ENCODE results near the gene TOMM20.
"Not testable (repeated sequence)": the region's sequence is repeated elsewhere in the genome, so short reads cannot be mapped to it uniquely, and the experiment has no call there.

Gene TOMM20

GRCh38 chr1:235073968-235074522 lies 54.6 kb downstream of the TOMM20 start:
- H3K27ac ChIP-seq (ENCODE audit: poor library complexity, severe bottlenecking), result peak overlapping the region; percentile 83
- H3K27me3 ChIP-seq (ENCODE audit: insufficient read depth, poor library complexity, severe bottlenecking), result no peaks in the 10 kb centered on the region
- H3K4me3 ChIP-seq (ENCODE audit: severe bottlenecking), result no peak overlapping the region
- H3K36me3 ChIP-seq (ENCODE audit: low read depth), result no peaks in the 10 kb centered on the region
- DNase-seq (ENCODE audit: low spot score), result no peak
- no peak for TF ChIP-seq CTCF (IDR thresholded peaks at IDR 0.05; ENCODE audit: poor library complexity, severe bottlenecking)
- H3K9me3 ChIP-seq (ENCODE audit: severe bottlenecking), result no peaks in the 10 kb centered on the region
- peaks cover 55% of the 10 kb centered on the region for H3K4me1 ChIP-seq (ENCODE audit: insufficient read depth, poor library complexity, severe bottlenecking)
- ATAC-seq (ENCODE audit: low read depth), result peak; percentile 4; the same call in 2 of the 3 replicates

DNA sequence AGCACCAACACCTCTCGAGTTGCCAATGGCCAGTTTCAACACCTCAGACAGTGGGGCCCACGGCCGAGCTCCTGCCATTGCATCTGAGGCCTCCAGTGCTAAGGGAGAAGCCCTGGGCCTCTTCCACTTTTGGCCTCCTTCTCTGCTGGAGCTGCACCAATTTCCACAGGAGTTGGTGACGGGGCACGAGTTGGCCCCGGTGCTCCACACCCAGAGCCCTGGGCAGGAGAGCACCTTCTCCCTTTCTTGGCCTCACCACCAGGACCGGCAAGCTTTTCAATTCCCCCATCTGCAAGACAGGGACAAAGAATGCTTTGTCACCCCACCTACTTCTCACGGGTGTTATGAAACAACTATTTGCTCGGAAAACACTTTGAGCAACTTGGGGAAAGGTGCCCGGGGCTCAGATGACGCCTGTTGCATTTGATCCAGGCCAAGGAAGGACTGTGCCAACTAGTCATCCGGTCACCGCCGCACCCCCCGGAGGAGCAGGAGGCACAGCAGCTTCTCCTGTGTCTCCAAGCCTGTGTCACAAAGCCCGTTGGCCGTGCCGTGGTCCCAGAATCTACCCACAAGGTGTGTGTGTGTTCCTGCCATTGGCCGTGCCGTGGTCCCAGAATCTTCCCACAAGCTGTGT lies 55.2 kb downstream of the TOMM20 start:
- no peaks in the 10 kb centered on the region for H3K36me3 ChIP-seq (ENCODE audit: low read depth)
- DNase-seq (ENCODE audit: low spot score), result peak; percentile 84
- H3K27me3 ChIP-seq (ENCODE audit: insufficient read depth, poor library complexity, severe bottlenecking), result no peaks in the 10 kb centered on the region
- H3K4me1 ChIP-seq (ENCODE audit: insufficient read depth, poor library complexity, severe bottlenecking), result peaks cover 56% of the 10 kb centered on the region
- H3K4me3 ChIP-seq (ENCODE audit: severe bottlenecking), result no peak overlapping the region
- no peak for TF ChIP-seq CTCF (IDR thresholded peaks at IDR 0.05; ENCODE audit: poor library complexity, severe bottlenecking)
- H3K9me3 ChIP-seq (ENCODE audit: severe bottlenecking), result no peaks in the 10 kb centered on the region
- ATAC-seq (ENCODE audit: low read depth), result peak; percentile 42
- H3K27ac ChIP-seq (ENCODE audit: poor library complexity, severe bottlenecking), result peak overlapping the region; percentile 83

DNA sequence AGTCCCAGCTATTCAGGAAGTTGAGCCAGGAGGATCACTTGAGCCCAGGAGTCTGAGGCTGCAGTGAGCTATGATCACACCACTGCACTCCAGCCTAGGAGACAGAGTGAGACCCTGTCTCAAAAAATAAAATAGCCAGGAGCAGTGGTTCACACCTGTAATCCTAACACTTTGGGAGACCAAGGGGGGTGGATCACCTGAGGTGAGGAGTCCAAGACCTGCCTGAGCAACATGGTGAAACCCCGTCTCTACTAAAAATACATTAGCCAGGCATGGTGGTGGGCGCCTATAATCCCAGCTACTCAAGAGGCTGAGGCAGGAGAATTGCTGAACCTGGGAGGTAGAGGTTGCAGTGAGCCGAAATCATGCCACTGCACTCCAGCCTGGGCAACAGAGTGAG lies 56.1 kb downstream of the TOMM20 start:
- H3K36me3 ChIP-seq (ENCODE audit: low read depth); H3K9me3 ChIP-seq (ENCODE audit: severe bottlenecking); H3K27me3 ChIP-seq (ENCODE audit: insufficient read depth, poor library complexity, severe bottlenecking); DNase-seq (ENCODE audit: low spot score); ATAC-seq (ENCODE audit: low read depth); H3K4me3 ChIP-seq (ENCODE audit: severe bottlenecking); H3K27ac ChIP-seq (ENCODE audit: poor library complexity, severe bottlenecking): not testable (repeated sequence)
- H3K4me1 ChIP-seq (ENCODE audit: insufficient read depth, poor library complexity, severe bottlenecking), result peaks cover 62% of the 10 kb centered on the region

DNA sequence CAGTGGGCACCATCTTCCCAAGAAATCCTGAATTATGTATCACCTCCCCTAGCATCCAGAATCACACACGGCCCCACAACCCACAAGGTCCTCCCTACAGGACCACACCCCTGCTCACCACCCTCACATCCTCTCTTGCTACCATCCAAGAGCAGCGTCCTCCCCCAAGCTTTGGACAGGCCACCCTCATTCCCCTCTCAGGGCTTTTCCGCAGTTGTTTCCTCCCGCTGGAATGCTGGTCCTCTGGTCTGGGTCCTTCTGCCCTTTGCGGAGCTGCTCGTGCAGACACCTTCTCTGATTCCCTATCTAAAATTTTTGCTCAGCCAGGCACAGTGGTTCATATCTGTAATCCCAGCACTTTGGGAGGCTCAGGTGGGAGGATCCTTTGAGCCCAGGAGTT lies 56.5 kb downstream of the TOMM20 start:
- no peak for ATAC-seq (ENCODE audit: low read depth)
- TF ChIP-seq CTCF (IDR thresholded peaks at IDR 0.05; ENCODE audit: poor library complexity, severe bottlenecking), result no peak
- H3K36me3 ChIP-seq (ENCODE audit: low read depth), result no peaks in the 10 kb centered on the region
- H3K27ac ChIP-seq (ENCODE audit: poor library complexity, severe bottlenecking), result no peak overlapping the region
- H3K4me1 ChIP-seq (ENCODE audit: insufficient read depth, poor library complexity, severe bottlenecking), result peaks cover 67% of the 10 kb centered on the region
- H3K4me3 ChIP-seq (ENCODE audit: severe bottlenecking), result no peak overlapping the region
- H3K9me3 ChIP-seq (ENCODE audit: severe bottlenecking), result no peaks in the 10 kb centered on the region
- no peaks in the 10 kb centered on the region for H3K27me3 ChIP-seq (ENCODE audit: insufficient read depth, poor library complexity, severe bottlenecking)
- no peak for DNase-seq (ENCODE audit: low spot score)

- H3K4me3 ChIP-seq (ENCODE audit: severe bottlenecking), result no peak overlapping the region
- no peaks in the 10 kb centered on the region for H3K9me3 ChIP-seq (ENCODE audit: severe bottlenecking)
- H3K4me1 ChIP-seq (ENCODE audit: insufficient read depth, poor library complexity, severe bottlenecking), result peaks cover 67% of the 10 kb centered on the region
- ATAC-seq (ENCODE audit: low read depth) (no peak), DNase-seq (ENCODE audit: low spot score) (no peak)
- H3K27ac ChIP-seq (ENCODE audit: poor library complexity, severe bottlenecking), result peak overlapping the region; percentile 94
- no peaks in the 10 kb centered on the region for H3K36me3 ChIP-seq (ENCODE audit: low read depth)
- no peaks in the 10 kb centered on the region for H3K27me3 ChIP-seq (ENCODE audit: insufficient read depth, poor library complexity, severe bottlenecking)
- no peak for TF ChIP-seq CTCF (IDR thresholded peaks at IDR 0.05; ENCODE audit: poor library complexity, severe bottlenecking)
These were observed 57.8 kb downstream of the TOMM20 start for GRCh38 chr1:235070819-235071218.

Measured in RWPE2 (cell line).